ENCODE results near the gene BACH1.
"Not testable (repeated sequence)": the region's sequence is repeated elsewhere in the genome, so short reads cannot be mapped to it uniquely, and the experiment has no call there.

Gene BACH1

DNA sequence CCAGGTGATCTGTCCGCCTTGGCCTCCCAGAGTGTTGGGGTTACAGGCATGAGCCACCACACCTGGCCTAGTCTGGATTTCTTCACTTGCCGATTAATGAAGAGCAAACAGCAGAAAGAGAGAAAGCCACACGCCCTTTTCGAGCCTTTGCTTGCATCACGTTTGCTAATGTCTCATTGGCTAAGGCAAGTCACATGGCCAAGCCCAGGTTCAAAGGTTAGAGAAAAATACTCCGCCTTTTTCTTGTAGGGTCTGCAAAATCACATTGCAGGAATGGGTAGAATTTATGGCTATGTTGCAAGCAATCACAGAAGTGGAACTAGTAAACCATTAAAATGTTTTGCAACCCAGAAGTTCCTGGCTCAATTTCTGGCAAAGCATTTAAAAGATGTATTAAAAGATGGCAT is 26.8 kb upstream of the BACH1 start:
- H4K20me1 ChIP-seq (ENCODE audit: insufficient read depth, low read length), result no peaks in the 10 kb centered on the region
- no peak overlapping the region for H3K27ac ChIP-seq (ENCODE audit: low read length)
- H3K9me2 ChIP-seq (replicated peaks; ENCODE audit: insufficient read depth, low read length), result no peaks in the 10 kb centered on the region
- no peak overlapping the region for H3K4me2 ChIP-seq (ENCODE audit: low read depth, low read length)
- no peaks in the 10 kb centered on the region for H3K36me3 ChIP-seq (replicated peaks; ENCODE audit: insufficient read depth, low read length)
- DNase-seq, result no peak
- H3F3A ChIP-seq (ENCODE audit: insufficient read depth, low read length), result no peaks in the 10 kb centered on the region
- H2AFZ ChIP-seq (ENCODE audit: low read length), result no peak overlapping the region
- no peaks in the 10 kb centered on the region for H3K27me3 ChIP-seq (replicated peaks; ENCODE audit: insufficient read depth, low read length)
- H3K4me3 ChIP-seq (ENCODE audit: low read length), result no peak overlapping the region
- H3K79me2 ChIP-seq (ENCODE audit: low read length), result no peaks in the 10 kb centered on the region
- H3K4me1 ChIP-seq (ENCODE audit: low read length), result no peaks in the 10 kb centered on the region
- TF ChIP-seq, protein P1, sequence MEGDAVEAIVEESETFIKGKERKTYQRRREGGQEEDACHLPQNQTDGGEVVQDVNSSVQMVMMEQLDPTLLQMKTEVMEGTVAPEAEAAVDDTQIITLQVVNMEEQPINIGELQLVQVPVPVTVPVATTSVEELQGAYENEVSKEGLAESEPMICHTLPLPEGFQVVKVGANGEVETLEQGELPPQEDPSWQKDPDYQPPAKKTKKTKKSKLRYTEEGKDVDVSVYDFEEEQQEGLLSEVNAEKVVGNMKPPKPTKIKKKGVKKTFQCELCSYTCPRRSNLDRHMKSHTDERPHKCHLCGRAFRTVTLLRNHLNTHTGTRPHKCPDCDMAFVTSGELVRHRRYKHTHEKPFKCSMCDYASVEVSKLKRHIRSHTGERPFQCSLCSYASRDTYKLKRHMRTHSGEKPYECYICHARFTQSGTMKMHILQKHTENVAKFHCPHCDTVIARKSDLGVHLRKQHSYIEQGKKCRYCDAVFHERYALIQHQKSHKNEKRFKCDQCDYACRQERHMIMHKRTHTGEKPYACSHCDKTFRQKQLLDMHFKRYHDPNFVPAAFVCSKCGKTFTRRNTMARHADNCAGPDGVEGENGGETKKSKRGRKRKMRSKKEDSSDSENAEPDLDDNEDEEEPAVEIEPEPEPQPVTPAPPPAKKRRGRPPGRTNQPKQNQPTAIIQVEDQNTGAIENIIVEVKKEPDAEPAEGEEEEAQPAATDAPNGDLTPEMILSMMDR (IDR thresholded peaks at IDR 0.05; ENCODE audit: low read length), result no peak
- TF ChIP-seq EZH2 (optimal IDR thresholded peaks at IDR 0.05; ENCODE audit: low read depth, low read length), result no peak
- TF ChIP-seq EZH2phosphoT487 (IDR thresholded peaks at IDR 0.05; ENCODE audit: low read length), result no peak
- H3K9me3 ChIP-seq (replicated peaks; ENCODE audit: insufficient read depth, low read length), result no peaks in the 10 kb centered on the region
- H3K9ac ChIP-seq (ENCODE audit: low read length), result no peak overlapping the region

DNA sequence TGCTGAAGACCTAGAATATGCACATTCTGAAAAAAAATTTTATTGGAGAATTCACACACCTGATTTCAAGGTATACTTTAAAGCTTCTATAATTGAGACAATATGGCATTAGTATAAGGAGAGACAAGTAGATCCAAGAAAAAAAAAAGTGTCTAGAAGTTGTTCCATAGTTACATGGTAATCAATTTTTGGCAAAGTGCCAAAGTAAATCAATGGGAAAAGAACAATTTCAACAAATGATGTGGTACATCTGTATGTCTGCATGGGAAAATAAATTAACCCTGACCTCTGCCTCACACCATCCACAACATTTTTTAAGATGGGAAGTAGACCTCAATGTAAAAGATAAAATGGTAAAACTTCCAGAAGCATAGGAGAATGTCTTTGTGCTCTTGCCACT is 21.3 kb upstream of the BACH1 start:
- no peaks in the 10 kb centered on the region for H3K9me2 ChIP-seq (replicated peaks; ENCODE audit: insufficient read depth, low read length)
- TF ChIP-seq EZH2phosphoT487 (IDR thresholded peaks at IDR 0.05; ENCODE audit: low read length), result no peak
- no peak for TF ChIP-seq EZH2 (optimal IDR thresholded peaks at IDR 0.05; ENCODE audit: low read depth, low read length)
- TF ChIP-seq, protein P1 (IDR thresholded peaks at IDR 0.05; ENCODE audit: low read length), result no peak
- no peaks in the 10 kb centered on the region for H4K20me1 ChIP-seq (ENCODE audit: insufficient read depth, low read length)
- DNase-seq, result no peak
- no peaks in the 10 kb centered on the region for H3K4me1 ChIP-seq (ENCODE audit: low read length)
- H2AFZ ChIP-seq (ENCODE audit: low read length), result no peak overlapping the region
- no peaks in the 10 kb centered on the region for H3F3A ChIP-seq (ENCODE audit: insufficient read depth, low read length)
- H3K27me3 ChIP-seq (replicated peaks; ENCODE audit: insufficient read depth, low read length), result no peaks in the 10 kb centered on the region
- H3K36me3 ChIP-seq (replicated peaks; ENCODE audit: insufficient read depth, low read length), result no peaks in the 10 kb centered on the region
- H3K9ac ChIP-seq (ENCODE audit: low read length), result no peak overlapping the region
- H3K9me3 ChIP-seq (replicated peaks; ENCODE audit: insufficient read depth, low read length), result no peaks in the 10 kb centered on the region
- no peak overlapping the region for H3K4me2 ChIP-seq (ENCODE audit: low read depth, low read length)
- H3K4me3 ChIP-seq (ENCODE audit: low read length), result no peak overlapping the region
- H3K79me2 ChIP-seq (ENCODE audit: low read length), result no peaks in the 10 kb centered on the region
- H3K27ac ChIP-seq (ENCODE audit: low read length), result no peak overlapping the region

DNA sequence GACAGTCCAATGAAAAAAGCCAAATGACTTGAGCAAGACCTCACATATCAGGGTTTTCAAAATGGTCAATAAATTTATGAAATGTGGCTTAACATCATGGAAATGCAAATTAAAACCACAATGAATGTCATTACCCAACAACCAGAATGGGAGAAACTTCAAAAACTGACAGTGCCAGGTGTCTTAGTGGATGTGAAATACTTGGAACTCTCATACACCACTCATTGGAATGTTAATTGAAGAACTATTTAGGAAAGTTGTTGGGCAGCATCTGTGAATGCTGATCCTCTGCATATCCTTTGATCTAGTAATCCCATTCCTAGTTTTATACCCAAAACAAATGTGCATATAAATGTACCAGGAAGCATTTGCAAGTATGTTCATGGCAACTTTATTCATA is 19.2 kb upstream of the BACH1 start:
- Histone ChIP-seq H3K27me3 (replicated peaks; ENCODE audit: insufficient read depth, low read length) (no peaks in the 10 kb centered on the region), H3K4me2 (ENCODE audit: low read depth, low read length) (no peak overlapping the region), H3K9ac (ENCODE audit: low read length) (no peak overlapping the region), H3K4me3 (ENCODE audit: low read length) (no peak overlapping the region), H3K9me3 (replicated peaks; ENCODE audit: insufficient read depth, low read length) (no peaks in the 10 kb centered on the region), H4K20me1 (ENCODE audit: insufficient read depth, low read length) (no peaks in the 10 kb centered on the region), H3K4me1 (ENCODE audit: low read length) (no peaks in the 10 kb centered on the region), H3F3A (ENCODE audit: insufficient read depth, low read length) (no peaks in the 10 kb centered on the region), H3K36me3 (replicated peaks; ENCODE audit: insufficient read depth, low read length) (no peaks in the 10 kb centered on the region), H3K9me2 (replicated peaks; ENCODE audit: insufficient read depth, low read length) (no peaks in the 10 kb centered on the region), H2AFZ (ENCODE audit: low read length) (no peak overlapping the region), H3K27ac (ENCODE audit: low read length) (no peak overlapping the region), H3K79me2 (ENCODE audit: low read length) (no peaks in the 10 kb centered on the region)
- TF ChIP-seq EZH2phosphoT487 (IDR thresholded peaks at IDR 0.05; ENCODE audit: low read length) (no peak), EZH2 (optimal IDR thresholded peaks at IDR 0.05; ENCODE audit: low read depth, low read length) (no peak)
- TF ChIP-seq, protein P1 (IDR thresholded peaks at IDR 0.05; ENCODE audit: low read length), result no peak
- no peak for DNase-seq

DNA sequence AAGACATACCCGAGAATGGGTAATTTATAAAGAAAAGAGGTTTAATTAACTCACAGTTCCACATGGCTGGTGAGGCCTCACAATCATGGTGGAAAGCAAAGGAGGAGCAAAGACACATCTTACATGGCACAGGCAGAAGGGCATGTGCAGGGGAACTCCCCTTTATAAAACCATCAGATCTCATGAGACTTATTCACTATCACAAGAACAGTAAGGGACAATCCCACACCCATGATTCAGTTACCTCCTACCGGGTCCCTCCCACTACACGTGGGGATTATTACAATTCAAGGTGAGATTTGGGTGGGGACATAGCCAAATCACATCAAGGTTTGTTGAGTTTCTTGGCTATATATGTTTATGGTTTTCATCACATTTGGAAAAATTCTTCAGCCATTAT is 16.9 kb upstream of the BACH1 start:
- not testable (repeated sequence) for H3K27ac ChIP-seq (ENCODE audit: low read length); H4K20me1 ChIP-seq (ENCODE audit: insufficient read depth, low read length); H3K79me2 ChIP-seq (ENCODE audit: low read length); H3K9me3 ChIP-seq (replicated peaks; ENCODE audit: insufficient read depth, low read length); H3K4me2 ChIP-seq (ENCODE audit: low read depth, low read length); H3K27me3 ChIP-seq (replicated peaks; ENCODE audit: insufficient read depth, low read length); H3K9me2 ChIP-seq (replicated peaks; ENCODE audit: insufficient read depth, low read length); H3K9ac ChIP-seq (ENCODE audit: low read length); H3K36me3 ChIP-seq (replicated peaks; ENCODE audit: insufficient read depth, low read length); H2AFZ ChIP-seq (ENCODE audit: low read length); H3F3A ChIP-seq (ENCODE audit: insufficient read depth, low read length); H3K4me3 ChIP-seq (ENCODE audit: low read length); DNase-seq; H3K4me1 ChIP-seq (ENCODE audit: low read length)
